GM18909 (cell line): Measurements from ENCODE around the gene METTL2A.
"Not testable (repeated sequence)": the region's sequence is repeated elsewhere in the genome, so short reads cannot be mapped to it uniquely, and the experiment has no call there.

Source experiments
- ATAC-seq: cut with Tn5 transposase; IDR thresholded peaks from one replicate; pipeline ENCODE4 v1.9.1; 2021; ENCODE audit warnings: mild to moderate bottlenecking; ENCODE audit not compliant: unreplicated experiment, poor library complexity

METTL2A gene

GRCh38 chr17:62470666-62471379, 47.1 kb downstream of the METTL2A start:
- not testable (repeated sequence) for ATAC-seq

- ATAC-seq = not testable (repeated sequence)
These were observed 47.7 kb downstream of the METTL2A start for GRCh38 chr17:62471380-62471880.

GRCh38 chr17:62473030-62473982, 49.6 kb downstream of the METTL2A start:
- not testable (repeated sequence) for ATAC-seq

GRCh38 chr17:62477111-62477510, 53.4 kb downstream of the METTL2A start:
- not testable (repeated sequence) for ATAC-seq

GRCh38 chr17:62477718-62478408, 54.2 kb downstream of the METTL2A start:
- ATAC-seq = peak; percentile 28

- peak; percentile 77 for ATAC-seq
These were observed 54.8 kb downstream of the METTL2A start, which contains the start of gene TLK2 for GRCh38 chr17:62478424-62478879. TSS of gene TLK2 (plus strand) at chr17:62478825. CDS start at chr17:62481126, 2,301 bp downstream.

GRCh38 chr17:62478880-62479638, 55.4 kb downstream of the METTL2A start:
- ATAC-seq = peak; percentile 42

- ATAC-seq = not testable (repeated sequence)
These were observed 56.1 kb downstream of the METTL2A start for GRCh38 chr17:62479639-62480258.

GRCh38 chr17:62482553-62482952, 58.9 kb downstream of the METTL2A start:
- ATAC-seq = not testable (repeated sequence)

- not testable (repeated sequence) for ATAC-seq
These were observed 67.3 kb downstream of the METTL2A start for GRCh38 chr17:62490990-62491389.

GRCh38 chr17:62493049-62493655, 69.5 kb downstream of the METTL2A start:
- not testable (repeated sequence) for ATAC-seq

- not testable (repeated sequence) for ATAC-seq
These were observed 70.4 kb downstream of the METTL2A start for GRCh38 chr17:62494073-62494472.

GRCh38 chr17:62496344-62496743, 72.6 kb downstream of the METTL2A start:
- ATAC-seq = not testable (repeated sequence)

GRCh38 chr17:62498796-62499195, 75.1 kb downstream of the METTL2A start:
- ATAC-seq = not testable (repeated sequence)
